ENCODE measurements around the gene MIF4GD.

- no peak for TF ChIP-seq CTCF (IDR thresholded peaks at IDR 0.05)
- no peak for TF ChIP-seq NR2C2 (CRISPR knock-in tag; IDR thresholded peaks at IDR 0.05)
- no peak for TF ChIP-seq ZNF423 (CRISPR knock-in tag; IDR thresholded peaks at IDR 0.05)
- TF ChIP-seq FOXP4 (CRISPR knock-in tag; IDR thresholded peaks at IDR 0.05): no peak
- TF ChIP-seq USF1 (CRISPR knock-in tag; IDR thresholded peaks at IDR 0.05): no peak
- no peak for TF ChIP-seq JUN (CRISPR knock-in tag; IDR thresholded peaks at IDR 0.05)
- no peak for TF ChIP-seq RELA (CRISPR knock-in tag; IDR thresholded peaks at IDR 0.05; ENCODE audit: borderline replicate concordance)
- no peak for TF ChIP-seq ARID4B (CRISPR knock-in tag; IDR thresholded peaks at IDR 0.05; ENCODE audit: borderline replicate concordance)
- no peak for TF ChIP-seq ZNF263 (CRISPR knock-in tag; IDR thresholded peaks at IDR 0.05; ENCODE audit: low read depth)
Measured at GRCh38 chr17:75219815-75220214, 51.2 kb downstream of the MIF4GD start.
